ENCODE measurements around the gene WNK4. TPM values are rescaled to one million over a fixed set of nuclear protein-coding genes. Genes with fewer than 3 reads are reported as not detected.
A peak's percentile ranks its signal among the peaks of the same experiment; 100 is the strongest.

Gene WNK4
- total RNA-seq, 1 experiment from 2014 or later: 1.5 TPM

DNA sequence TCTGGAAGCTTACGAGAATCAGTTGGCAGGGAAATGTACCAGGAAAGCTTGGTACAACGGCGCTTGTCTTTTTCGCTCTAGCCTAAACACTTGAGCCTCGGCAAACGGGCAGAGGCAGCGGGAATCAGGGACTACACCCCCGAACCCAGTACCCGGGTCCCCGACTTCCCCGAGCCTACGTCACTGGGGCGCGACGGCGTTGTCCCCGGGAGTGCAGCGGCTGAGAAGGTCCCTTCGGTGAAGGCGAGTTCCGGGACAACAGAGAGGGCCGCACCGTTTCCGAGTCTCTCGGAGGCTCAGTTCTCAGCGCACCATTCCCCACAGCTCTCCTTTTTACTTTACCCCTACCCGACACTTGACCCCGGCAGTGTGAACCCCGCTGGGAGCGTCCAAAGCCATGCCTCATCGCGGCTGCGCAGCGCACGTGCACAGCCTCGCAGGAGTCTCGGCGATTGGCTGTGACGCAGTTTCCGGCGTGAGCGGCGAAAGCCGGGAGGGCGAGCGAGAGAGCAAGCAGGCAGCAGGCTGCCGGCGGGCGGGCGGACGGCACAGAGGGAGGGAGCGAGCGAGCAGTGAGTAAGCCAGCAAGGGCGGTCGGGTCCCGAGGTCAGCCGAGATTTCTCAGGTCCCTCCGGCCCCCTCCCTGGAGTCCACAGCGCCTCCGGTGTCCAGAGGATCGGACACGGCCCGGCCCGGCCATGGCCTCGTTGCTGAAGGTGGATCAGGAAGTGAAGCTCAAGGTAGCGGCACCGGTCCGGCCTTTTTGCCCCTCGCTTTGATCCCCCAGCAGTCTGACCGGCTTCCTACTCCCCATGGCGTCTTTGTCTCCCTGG is 52.7 kb downstream of the WNK4 start, which contains the start of gene PSME3 (continued):
- TF ChIP-seq, protein P1, sequence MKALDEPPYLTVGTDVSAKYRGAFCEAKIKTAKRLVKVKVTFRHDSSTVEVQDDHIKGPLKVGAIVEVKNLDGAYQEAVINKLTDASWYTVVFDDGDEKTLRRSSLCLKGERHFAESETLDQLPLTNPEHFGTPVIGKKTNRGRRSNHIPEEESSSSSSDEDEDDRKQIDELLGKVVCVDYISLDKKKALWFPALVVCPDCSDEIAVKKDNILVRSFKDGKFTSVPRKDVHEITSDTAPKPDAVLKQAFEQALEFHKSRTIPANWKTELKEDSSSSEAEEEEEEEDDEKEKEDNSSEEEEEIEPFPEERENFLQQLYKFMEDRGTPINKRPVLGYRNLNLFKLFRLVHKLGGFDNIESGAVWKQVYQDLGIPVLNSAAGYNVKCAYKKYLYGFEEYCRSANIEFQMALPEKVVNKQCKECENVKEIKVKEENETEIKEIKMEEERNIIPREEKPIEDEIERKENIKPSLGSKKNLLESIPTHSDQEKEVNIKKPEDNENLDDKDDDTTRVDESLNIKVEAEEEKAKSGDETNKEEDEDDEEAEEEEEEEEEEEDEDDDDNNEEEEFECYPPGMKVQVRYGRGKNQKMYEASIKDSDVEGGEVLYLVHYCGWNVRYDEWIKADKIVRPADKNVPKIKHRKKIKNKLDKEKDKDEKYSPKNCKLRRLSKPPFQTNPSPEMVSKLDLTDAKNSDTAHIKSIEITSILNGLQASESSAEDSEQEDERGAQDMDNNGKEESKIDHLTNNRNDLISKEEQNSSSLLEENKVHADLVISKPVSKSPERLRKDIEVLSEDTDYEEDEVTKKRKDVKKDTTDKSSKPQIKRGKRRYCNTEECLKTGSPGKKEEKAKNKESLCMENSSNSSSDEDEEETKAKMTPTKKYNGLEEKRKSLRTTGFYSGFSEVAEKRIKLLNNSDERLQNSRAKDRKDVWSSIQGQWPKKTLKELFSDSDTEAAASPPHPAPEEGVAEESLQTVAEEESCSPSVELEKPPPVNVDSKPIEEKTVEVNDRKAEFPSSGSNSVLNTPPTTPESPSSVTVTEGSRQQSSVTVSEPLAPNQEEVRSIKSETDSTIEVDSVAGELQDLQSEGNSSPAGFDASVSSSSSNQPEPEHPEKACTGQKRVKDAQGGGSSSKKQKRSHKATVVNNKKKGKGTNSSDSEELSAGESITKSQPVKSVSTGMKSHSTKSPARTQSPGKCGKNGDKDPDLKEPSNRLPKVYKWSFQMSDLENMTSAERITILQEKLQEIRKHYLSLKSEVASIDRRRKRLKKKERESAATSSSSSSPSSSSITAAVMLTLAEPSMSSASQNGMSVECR (CRISPR knock-in tag; IDR thresholded peaks at IDR 0.05; ENCODE audit: borderline replicate concordance): peak; percentile 92; the same call in 1 of the 2 replicates
- TF ChIP-seq NFE2L1 (CRISPR knock-in tag; IDR thresholded peaks at IDR 0.05) (peak; percentile 59; the same call in 1 of the 2 replicates), SP1 (CRISPR knock-in tag; conservative IDR thresholded peaks at IDR 0.05) (no peak), NFYB (CRISPR knock-in tag; conservative IDR thresholded peaks at IDR 0.05; ENCODE audit: low read depth) (no peak)
- TF ChIP-seq, protein P2, sequence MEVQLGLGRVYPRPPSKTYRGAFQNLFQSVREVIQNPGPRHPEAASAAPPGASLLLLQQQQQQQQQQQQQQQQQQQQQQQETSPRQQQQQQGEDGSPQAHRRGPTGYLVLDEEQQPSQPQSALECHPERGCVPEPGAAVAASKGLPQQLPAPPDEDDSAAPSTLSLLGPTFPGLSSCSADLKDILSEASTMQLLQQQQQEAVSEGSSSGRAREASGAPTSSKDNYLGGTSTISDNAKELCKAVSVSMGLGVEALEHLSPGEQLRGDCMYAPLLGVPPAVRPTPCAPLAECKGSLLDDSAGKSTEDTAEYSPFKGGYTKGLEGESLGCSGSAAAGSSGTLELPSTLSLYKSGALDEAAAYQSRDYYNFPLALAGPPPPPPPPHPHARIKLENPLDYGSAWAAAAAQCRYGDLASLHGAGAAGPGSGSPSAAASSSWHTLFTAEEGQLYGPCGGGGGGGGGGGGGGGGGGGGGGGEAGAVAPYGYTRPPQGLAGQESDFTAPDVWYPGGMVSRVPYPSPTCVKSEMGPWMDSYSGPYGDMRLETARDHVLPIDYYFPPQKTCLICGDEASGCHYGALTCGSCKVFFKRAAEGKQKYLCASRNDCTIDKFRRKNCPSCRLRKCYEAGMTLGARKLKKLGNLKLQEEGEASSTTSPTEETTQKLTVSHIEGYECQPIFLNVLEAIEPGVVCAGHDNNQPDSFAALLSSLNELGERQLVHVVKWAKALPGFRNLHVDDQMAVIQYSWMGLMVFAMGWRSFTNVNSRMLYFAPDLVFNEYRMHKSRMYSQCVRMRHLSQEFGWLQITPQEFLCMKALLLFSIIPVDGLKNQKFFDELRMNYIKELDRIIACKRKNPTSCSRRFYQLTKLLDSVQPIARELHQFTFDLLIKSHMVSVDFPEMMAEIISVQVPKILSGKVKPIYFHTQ (CRISPR knock-in tag; IDR thresholded peaks at IDR 0.05): 0 out of 2 replicates have a peak, but pooled peaks have one; percentile 26

DNA sequence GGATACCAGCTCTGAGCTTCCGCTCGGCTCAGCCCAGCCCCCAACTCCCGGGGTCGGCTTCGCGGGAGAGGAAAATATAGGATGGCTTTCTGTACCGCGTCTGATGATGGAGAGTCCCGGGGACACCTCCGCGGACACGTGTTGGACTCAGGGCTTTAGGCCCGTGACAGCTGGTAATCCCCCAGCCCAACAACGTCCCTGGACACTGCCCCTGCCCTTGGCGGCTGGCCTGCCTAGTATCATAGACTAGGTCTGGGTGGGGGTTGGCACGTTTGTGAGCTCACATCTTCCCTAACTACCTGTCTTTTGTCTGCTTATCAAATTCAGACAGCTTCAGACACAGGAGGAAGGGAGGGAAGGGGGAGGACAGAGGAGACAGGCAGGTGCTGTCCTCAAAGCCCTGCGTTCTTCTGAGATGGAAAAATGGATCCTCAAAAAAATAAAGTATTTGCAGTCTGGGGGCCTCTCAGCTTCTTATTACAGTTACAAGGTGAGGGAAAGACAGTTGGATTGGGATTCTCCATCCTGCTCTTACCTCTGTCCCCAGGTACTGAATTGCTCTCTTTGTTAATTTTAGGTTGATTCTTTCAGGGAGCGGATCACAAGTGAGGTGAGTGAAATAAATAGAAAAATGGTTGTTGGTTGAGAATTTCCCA is 53.5 kb downstream of the WNK4 start:
- H3K36me3 Mint-ChIP-seq: peaks cover 23% of the 10 kb centered on the region
- POLR2A ChIA-PET: interaction anchor here (1.0 to 1.4 kb wide), 3 partner anchors 12 to 164 kb away, joined by 3 read pairs; partner anchors contain the start of genes AOC3 and RPL27

DNA sequence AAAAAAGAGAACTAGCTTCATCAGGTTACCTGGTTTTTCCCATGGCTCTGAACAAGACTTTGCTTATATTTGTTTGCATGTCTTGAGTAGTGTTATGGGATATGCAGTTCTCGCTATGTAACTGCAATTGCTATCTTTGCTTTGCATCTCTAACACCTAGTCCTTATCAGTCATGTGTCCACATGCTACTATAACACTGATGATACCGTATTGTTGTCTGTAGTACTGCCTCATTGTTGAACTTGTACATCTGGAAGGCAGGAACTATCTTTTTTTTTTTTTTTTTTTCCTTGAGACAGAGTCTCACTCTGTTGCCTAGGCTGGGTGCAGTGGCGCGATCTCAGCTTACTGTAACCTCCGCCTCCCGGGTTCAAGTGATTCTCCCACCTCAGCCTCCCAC is 55.3 kb downstream of the WNK4 start:
- Mint-ChIP-seq H3K27ac (no peak overlapping the region), H3K9me3 (no peaks in the 10 kb centered on the region), H3K36me3 (peaks cover 36% of the 10 kb centered on the region), H3K27me3 (ENCODE audit: low read depth) (peaks cover under 1% of the 10 kb centered on the region), H3K4me1 (peaks cover 16% of the 10 kb centered on the region), H3K4me3 (no peak overlapping the region)
- DNase-seq (ENCODE audit: low spot score) (no peak), ATAC-seq (no peak)
- ChIA-PET POLR2A (interaction anchor here (0.6 kb wide), 1 partner anchor 160 kb away, joined by 4 read pairs; no protein-coding TSS in a partner anchor), CTCF (interaction anchor here (0.9 to 3.8 kb wide), 3 partner anchors 7 to 103 kb away, joined by 3 to 19 read pairs (median 3); partner anchors contain the start of gene BECN1)
- TF ChIP-seq NFE2L1 (CRISPR knock-in tag; IDR thresholded peaks at IDR 0.05): no peak

More for the DNA sequence above, 53.5 kb downstream of the WNK4 start:
- Mint-ChIP-seq H3K4me3 (peak overlapping the region; percentile 93), H3K9me3 (no peaks in the 10 kb centered on the region), H3K4me1 (peaks cover 16% of the 10 kb centered on the region), H3K27me3 (ENCODE audit: low read depth) (peaks cover 7% of the 10 kb centered on the region), H3K27ac (peak overlapping the region; percentile 85)
- ATAC-seq (no peak; the same call in 1 of the 2 replicates), DNase-seq (ENCODE audit: low spot score) (no peak)
- CTCF ChIA-PET: interaction anchor here (0.9 to 3.8 kb wide), 6 partner anchors 9 to 153 kb away, joined by 3 to 19 read pairs (median 5); partner anchors contain the start of gene BECN1
- TF ChIP-seq KAT7 (CRISPR knock-in tag; IDR thresholded peaks at IDR 0.05; ENCODE audit: borderline replicate concordance) (0 out of 2 replicates have a peak, but pooled peaks have one; percentile 14), TP53 (CRISPR knock-in tag; IDR thresholded peaks at IDR 0.05) (no peak), SMAD4 (CRISPR knock-in tag; IDR thresholded peaks at IDR 0.05) (0 out of 2 replicates have a peak, but pooled peaks have one; percentile 0)
